22Rv1 (cell line): Measurements from ENCODE around the gene ELK1.

Experiments
- CTCF ChIP-seq: fragments of 450-650 bp; IDR thresholded peaks from 2 replicates; pipeline ENCODE4 v1.5.1; 2017; ENCODE audit warnings: mild to moderate bottlenecking
- ZFX ChIP-seq: fragments of 450-650 bp; IDR thresholded peaks from 2 replicates; pipeline ENCODE4 v1.6.1; 2017; ENCODE audit warnings: antibody characterized with exemption, borderline replicate concordance

GRCh38 chrX:47638816-47639215, 11.5 kb downstream of the ELK1 start:
- TF ChIP-seq CTCF (no peak), ZFX (no peak)
